ENCODE data around the gene PCDH9.

DNA sequence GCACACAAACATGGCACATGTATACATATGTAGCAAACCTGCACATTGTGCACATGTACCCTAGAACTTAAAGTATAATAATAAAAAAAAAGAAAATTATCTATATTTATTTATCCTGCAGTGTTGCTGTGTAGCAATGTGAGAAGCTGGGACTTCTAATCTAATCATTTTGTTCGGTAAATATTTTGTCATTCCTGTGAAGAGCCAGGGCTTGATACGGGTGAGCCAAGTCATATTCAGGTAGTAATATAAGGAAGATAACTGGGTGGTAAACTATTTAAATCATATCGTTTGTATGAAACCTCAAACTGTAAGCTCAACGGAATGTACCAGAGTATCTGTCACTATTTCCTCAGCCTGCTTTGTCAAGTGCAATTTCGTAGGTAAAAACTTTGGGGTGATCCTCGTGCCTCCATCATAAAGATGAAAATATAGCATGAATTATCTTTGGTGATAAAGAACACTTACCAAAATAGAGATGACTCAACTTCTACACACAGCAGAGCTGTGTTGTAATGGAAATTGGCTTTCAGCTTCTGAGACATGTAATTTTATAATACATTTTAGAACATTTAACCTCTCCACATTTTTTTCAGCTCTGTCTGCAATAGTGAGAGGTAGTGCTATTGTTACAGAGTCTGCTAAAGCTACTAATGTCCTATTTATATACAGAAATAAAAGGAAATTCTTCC, 92.9 kb downstream of the PCDH9 start:
- TF ChIP-seq, protein P1, sequence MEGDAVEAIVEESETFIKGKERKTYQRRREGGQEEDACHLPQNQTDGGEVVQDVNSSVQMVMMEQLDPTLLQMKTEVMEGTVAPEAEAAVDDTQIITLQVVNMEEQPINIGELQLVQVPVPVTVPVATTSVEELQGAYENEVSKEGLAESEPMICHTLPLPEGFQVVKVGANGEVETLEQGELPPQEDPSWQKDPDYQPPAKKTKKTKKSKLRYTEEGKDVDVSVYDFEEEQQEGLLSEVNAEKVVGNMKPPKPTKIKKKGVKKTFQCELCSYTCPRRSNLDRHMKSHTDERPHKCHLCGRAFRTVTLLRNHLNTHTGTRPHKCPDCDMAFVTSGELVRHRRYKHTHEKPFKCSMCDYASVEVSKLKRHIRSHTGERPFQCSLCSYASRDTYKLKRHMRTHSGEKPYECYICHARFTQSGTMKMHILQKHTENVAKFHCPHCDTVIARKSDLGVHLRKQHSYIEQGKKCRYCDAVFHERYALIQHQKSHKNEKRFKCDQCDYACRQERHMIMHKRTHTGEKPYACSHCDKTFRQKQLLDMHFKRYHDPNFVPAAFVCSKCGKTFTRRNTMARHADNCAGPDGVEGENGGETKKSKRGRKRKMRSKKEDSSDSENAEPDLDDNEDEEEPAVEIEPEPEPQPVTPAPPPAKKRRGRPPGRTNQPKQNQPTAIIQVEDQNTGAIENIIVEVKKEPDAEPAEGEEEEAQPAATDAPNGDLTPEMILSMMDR (conservative IDR thresholded peaks at IDR 0.05; ENCODE audit: low read depth, low read length) = no peak
- no peak for TF ChIP-seq EZH2 (IDR thresholded peaks at IDR 0.05; ENCODE audit: borderline replicate concordance, low read depth, low read length, poor library complexity, severe bottlenecking)

Data from A673 (cell line).